Measurements from ENCODE around the gene KCTD2.

KCTD2 gene

DNA sequence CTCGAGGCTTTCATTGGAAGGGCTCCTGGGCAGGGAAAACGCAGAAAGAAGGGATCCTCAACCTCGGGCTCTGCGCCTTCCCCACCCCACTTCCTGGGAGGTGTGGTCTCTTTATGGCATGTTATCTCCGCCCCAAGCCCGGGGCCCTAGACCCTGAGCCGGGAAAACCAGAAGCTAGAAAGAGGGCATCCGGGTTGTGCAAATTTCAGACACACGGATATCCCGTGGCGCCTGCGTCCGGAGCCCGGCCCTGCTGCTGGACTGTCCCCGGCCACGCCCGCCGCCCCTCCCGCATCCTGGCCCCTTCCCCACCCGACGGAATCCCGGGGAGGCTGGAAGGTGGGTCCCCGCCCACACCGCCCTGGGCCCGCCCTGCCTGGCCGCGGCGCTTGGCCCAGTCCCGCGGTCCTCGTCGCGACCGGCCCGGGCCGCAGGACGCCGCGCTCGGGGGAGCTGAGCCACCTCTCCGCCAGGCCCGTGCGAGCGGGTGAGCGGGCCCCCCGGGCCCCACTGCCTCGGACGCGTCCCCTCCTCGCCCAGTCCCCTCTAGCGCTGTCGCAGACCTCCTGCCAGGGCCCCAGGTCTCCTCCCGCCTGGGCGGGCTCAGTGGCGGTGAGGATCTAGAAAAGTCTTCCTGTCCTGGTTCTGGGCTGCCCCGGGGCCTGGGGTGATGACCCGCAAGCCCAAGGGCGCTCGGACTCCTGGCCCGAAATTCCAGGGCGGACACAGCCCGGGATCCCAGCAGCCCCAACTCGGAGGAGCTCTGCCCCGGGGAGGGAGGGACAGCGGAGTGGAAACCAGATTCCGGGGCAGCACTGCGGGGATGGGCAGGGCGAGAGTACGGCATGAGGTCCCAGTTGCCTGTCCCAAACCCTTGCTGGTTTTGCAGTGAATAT is 40.8 kb downstream of the KCTD2 start, which contains the start of gene SLC16A5:
TSS of gene SLC16A5 (plus strand) at position 397 of the 896 bp plus-strand sequence. CDS start 5,683 bp downstream, outside the sequence.
- CTCF ChIA-PET, result interaction anchor here (0.8 to 3.2 kb wide), 11 partner anchors 8 to 126 kb away, joined by 3 to 25 read pairs (median 8); partner anchors contain the start of gene ARMC7
- peak within 1 kb of the TSS; percentile 69 for H3K4me3 ChIP-seq (ENCODE audit: low read depth, low read length)
- DNase-seq (ENCODE audit: low read depth, low spot score), result no peak

GRCh38 chr17:75088465-75089417 is 41.7 kb downstream of the KCTD2 start:
- H3K4me3 ChIP-seq (ENCODE audit: low read depth, low read length), result peak overlapping the region; percentile 69
- DNase-seq (ENCODE audit: low read depth, low spot score), result no peak
- TF ChIP-seq, protein P1, sequence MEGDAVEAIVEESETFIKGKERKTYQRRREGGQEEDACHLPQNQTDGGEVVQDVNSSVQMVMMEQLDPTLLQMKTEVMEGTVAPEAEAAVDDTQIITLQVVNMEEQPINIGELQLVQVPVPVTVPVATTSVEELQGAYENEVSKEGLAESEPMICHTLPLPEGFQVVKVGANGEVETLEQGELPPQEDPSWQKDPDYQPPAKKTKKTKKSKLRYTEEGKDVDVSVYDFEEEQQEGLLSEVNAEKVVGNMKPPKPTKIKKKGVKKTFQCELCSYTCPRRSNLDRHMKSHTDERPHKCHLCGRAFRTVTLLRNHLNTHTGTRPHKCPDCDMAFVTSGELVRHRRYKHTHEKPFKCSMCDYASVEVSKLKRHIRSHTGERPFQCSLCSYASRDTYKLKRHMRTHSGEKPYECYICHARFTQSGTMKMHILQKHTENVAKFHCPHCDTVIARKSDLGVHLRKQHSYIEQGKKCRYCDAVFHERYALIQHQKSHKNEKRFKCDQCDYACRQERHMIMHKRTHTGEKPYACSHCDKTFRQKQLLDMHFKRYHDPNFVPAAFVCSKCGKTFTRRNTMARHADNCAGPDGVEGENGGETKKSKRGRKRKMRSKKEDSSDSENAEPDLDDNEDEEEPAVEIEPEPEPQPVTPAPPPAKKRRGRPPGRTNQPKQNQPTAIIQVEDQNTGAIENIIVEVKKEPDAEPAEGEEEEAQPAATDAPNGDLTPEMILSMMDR (IDR thresholded peaks at IDR 0.05; ENCODE audit: insufficient read depth, low read length, missing control alignments), result peak; percentile 22
- ChIA-PET CTCF (interaction anchor here (0.8 to 3.2 kb wide), 11 partner anchors 7 to 127 kb away, joined by 3 to 25 read pairs (median 8); no protein-coding TSS in a partner anchor), POLR2A (interaction anchor here (0.5 to 1.7 kb wide), 6 partner anchors 10 to 29 kb away, joined by 3 to 12 read pairs (median 3); no protein-coding TSS in a partner anchor)

More for the DNA sequence above, 40.8 kb downstream of the KCTD2 start, which contains the start of gene SLC16A5:
- TF ChIP-seq, protein P1 (IDR thresholded peaks at IDR 0.05; ENCODE audit: insufficient read depth, low read length, missing control alignments), result no peak
- POLR2A ChIA-PET, result interaction anchor here (0.7 to 1.7 kb wide), 4 partner anchors 9 to 26 kb away, joined by 3 to 12 read pairs (median 7); no protein-coding TSS in a partner anchor

- ChIA-PET POLR2A (interaction anchor here (1.0 kb wide), 1 partner anchor 13 kb away, joined by 3 read pairs; no protein-coding TSS in a partner anchor), CTCF (interaction anchor here (0.8 to 1.9 kb wide), 5 partner anchors 14 to 110 kb away, joined by 3 to 17 read pairs (median 5); partner anchors contain the start of gene NT5C)
- TF ChIP-seq, protein P1 (IDR thresholded peaks at IDR 0.05; ENCODE audit: insufficient read depth, low read length, missing control alignments), result no peak
- DNase-seq (ENCODE audit: low read depth, low spot score), result no peak
- H3K4me3 ChIP-seq (ENCODE audit: low read depth, low read length), result no peak overlapping the region; the same call in 1 of the 2 replicates
Observed at GRCh38 chr17:75090871-75091854, 44.1 kb downstream of the KCTD2 start.

- no peak overlapping the region for H3K4me3 ChIP-seq (ENCODE audit: low read depth, low read length)
- TF ChIP-seq, protein P1 (IDR thresholded peaks at IDR 0.05; ENCODE audit: insufficient read depth, low read length, missing control alignments), result no peak
- DNase-seq (ENCODE audit: low read depth, low spot score), result no peak
- ChIA-PET POLR2A (interaction anchor here (1.0 kb wide), 1 partner anchor 14 kb away, joined by 3 read pairs; no protein-coding TSS in a partner anchor), CTCF (interaction anchor here (1.4 to 1.9 kb wide), 3 partner anchors 13 to 32 kb away, joined by 5 to 17 read pairs (median 10); no protein-coding TSS in a partner anchor)
Observed at GRCh38 chr17:75091855-75092327, 44.9 kb downstream of the KCTD2 start.

All from AG04449 (cell line).